ENCODE measurements around the gene KIF2A. TPM values are rescaled to one million over a fixed set of nuclear protein-coding genes. Genes with fewer than 3 reads are reported as not detected.

The KIF2A gene
- total RNA-seq, 3 donors from 2014 or later = 34.2 to 43.3 (median 41.8) TPM

GRCh38 chr5:62263401-62263800, 42.6 kb upstream of the KIF2A start:
- intact Hi-C loops (cut with DNase I, micrococcal nuclease) = no loop called here
- H3K36me3 ChIP-seq (ENCODE audit: low read depth) = no peaks in the 10 kb centered on the region
- no peaks in the 10 kb centered on the region for H3K9me3 ChIP-seq
- peaks cover under 1% of the 10 kb centered on the region for H3K4me1 ChIP-seq (ENCODE audit: low read depth)
- no peak overlapping the region for H3K4me3 ChIP-seq
- DNase-seq (no peak), ATAC-seq (no peak)
- TF ChIP-seq, protein P1, sequence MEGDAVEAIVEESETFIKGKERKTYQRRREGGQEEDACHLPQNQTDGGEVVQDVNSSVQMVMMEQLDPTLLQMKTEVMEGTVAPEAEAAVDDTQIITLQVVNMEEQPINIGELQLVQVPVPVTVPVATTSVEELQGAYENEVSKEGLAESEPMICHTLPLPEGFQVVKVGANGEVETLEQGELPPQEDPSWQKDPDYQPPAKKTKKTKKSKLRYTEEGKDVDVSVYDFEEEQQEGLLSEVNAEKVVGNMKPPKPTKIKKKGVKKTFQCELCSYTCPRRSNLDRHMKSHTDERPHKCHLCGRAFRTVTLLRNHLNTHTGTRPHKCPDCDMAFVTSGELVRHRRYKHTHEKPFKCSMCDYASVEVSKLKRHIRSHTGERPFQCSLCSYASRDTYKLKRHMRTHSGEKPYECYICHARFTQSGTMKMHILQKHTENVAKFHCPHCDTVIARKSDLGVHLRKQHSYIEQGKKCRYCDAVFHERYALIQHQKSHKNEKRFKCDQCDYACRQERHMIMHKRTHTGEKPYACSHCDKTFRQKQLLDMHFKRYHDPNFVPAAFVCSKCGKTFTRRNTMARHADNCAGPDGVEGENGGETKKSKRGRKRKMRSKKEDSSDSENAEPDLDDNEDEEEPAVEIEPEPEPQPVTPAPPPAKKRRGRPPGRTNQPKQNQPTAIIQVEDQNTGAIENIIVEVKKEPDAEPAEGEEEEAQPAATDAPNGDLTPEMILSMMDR (IDR thresholded peaks at IDR 0.05) = no peak

GRCh38 chr5:62265648-62266112, 40.3 kb upstream of the KIF2A start:
- TF ChIP-seq, protein P1 (IDR thresholded peaks at IDR 0.05) = no peak
- intact Hi-C loops (cut with DNase I, micrococcal nuclease) = no loop called here
- Histone ChIP-seq H3K9me3 (no peaks in the 10 kb centered on the region), H3K4me1 (ENCODE audit: low read depth) (peaks cover 6% of the 10 kb centered on the region), H3K4me3 (no peak overlapping the region), H3K36me3 (ENCODE audit: low read depth) (no peaks in the 10 kb centered on the region)
- DNase-seq = no peak
- ATAC-seq = no peak

- Histone ChIP-seq H3K36me3 (ENCODE audit: low read depth) (no peaks in the 10 kb centered on the region), H3K4me1 (ENCODE audit: low read depth) (peaks cover 6% of the 10 kb centered on the region), H3K4me3 (no peak overlapping the region), H3K9me3 (no peaks in the 10 kb centered on the region)
- intact Hi-C loops (cut with DNase I, micrococcal nuclease) = no loop called here
- DNase-seq (no peak), ATAC-seq (no peak)
- TF ChIP-seq, protein P1 (IDR thresholded peaks at IDR 0.05) = no peak
Observed at GRCh38 chr5:62266573-62266972, 39.4 kb upstream of the KIF2A start.

DNA sequence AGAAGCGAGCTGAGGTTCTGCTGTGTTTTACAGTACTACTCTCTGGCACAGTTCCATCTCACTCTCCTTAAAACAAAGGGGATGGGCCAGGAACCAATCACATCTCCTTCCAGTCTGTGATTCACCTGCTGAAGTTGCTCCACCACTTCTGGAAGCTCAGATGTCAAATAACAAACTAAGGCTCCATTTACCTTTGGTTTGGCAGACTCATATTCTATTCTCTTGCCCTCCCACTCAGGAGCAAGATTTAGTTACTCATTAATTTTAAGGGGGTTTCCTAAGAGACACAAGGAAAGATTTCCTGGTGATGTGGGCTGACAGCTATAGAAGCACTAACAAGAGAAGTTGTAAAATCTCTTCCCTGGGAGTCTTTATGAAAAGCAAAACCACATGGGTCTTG, 37.8 kb upstream of the KIF2A start:
- intact Hi-C loops (cut with DNase I, micrococcal nuclease) = no loop called here
- H3K4me3 ChIP-seq = no peak overlapping the region
- H3K4me1 ChIP-seq (ENCODE audit: low read depth) = peaks cover 6% of the 10 kb centered on the region
- no peaks in the 10 kb centered on the region for H3K36me3 ChIP-seq (ENCODE audit: low read depth)
- ATAC-seq (peak; percentile 98), DNase-seq (peak in 1 of 3 donors; percentile 43)
- TF ChIP-seq, protein P1 (IDR thresholded peaks at IDR 0.05) = no peak
- no peaks in the 10 kb centered on the region for H3K9me3 ChIP-seq

DNA sequence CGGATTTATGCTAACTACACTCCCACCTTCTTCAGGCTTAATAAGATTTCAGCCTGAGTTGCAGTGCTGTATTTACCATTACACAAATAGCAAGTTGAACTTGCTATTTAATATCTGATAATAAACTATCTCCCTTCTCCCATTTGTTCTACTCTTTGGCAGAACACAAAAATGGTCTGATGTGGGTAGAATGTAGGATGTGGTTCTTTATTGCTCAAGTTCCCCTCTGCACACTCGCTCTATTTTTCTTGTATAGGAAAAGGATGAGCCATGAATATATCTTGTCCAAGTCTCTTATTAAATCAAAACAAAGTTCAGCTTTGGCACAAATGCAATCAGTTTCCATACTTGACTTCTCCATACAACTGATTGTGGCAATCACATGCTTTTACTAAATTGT, 37.2 kb upstream of the KIF2A start:
- intact Hi-C loops (cut with DNase I, micrococcal nuclease) = no loop called here
- no peaks in the 10 kb centered on the region for H3K9me3 ChIP-seq

More for the DNA sequence above, 37.2 kb upstream of the KIF2A start:
- H3K4me1 ChIP-seq (ENCODE audit: low read depth) = peaks cover 6% of the 10 kb centered on the region
- DNase-seq = no peak
- TF ChIP-seq, protein P1 (IDR thresholded peaks at IDR 0.05) = no peak
- no peaks in the 10 kb centered on the region for H3K36me3 ChIP-seq (ENCODE audit: low read depth)
- no peak for ATAC-seq
- H3K4me3 ChIP-seq = no peak overlapping the region
